8988T (cell line): ENCODE measurements around the gene PLAAT2.
"Not testable (repeated sequence)": the region's sequence is repeated elsewhere in the genome, so short reads cannot be mapped to it uniquely, and the experiment has no call there.

ENCODE experiments used
- DNase-seq: peaks from one replicate; pipeline ENCODE4 v3.0.0; 2011

Gene PLAAT2

DNA sequence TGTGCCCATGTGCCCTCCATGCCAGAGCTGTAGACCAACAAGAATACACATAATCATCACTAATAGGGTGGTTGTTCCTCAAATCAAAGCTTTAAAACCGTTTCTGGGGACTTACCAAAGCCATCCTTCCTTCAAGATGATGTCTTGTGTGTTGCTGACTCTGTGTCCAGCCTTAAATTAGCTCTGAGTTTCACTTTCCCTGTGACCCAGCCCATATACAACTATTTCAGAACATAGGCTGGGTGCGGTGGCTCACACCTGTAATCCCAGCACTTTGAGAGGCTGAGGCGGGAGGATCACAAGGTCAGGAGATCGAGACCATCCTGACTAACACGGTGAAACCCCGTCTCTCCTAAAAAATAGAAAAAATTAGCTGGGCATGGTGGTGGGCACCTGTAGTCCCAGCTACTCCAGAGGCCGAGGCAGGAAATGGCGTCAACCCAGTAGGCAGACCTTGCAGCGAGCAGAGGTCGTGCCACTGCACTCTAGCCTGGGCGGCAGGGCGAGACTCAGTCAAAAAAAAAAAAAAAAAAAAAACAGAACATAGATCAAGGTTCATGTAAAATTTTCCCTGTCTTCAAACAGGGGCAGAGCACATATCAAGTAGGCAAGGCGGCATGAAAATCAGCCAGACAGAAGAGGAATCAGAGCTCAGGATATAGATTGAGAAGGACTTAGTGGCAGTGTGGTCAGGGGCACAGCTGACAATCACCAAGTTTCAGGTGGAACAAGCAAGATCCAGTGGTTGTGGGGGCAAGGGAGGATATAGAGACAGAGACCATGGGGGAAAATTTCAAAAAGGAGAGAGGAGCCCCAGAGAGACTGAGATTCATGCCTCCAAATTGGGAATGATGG is at the start of gene PLAAT2:
PLAAT2 (minus strand) TSS at position 179 of the 855 bp plus-strand sequence; CDS start at position 124, 55 bp downstream.
- DNase-seq = no peak

DNA sequence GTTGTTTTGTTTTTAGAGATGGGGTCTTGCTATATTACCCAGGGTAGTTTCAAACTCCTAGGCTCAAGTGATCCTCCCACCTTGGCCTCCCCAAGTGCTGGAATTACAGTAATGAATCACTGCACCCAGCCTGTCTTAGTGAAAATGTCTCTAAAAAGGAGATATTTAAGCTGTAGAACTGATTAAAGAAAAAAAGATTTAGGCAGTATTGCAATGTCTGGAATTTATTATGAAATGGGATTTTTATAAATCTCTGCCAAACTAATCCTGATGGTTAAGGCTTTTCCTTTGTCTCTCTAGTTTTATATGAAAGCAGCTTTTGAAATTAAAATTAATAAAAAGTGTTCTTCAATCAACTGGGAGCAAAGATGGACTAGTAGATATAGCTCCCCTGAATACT is 49.0 kb upstream of the PLAAT2 start:
- DNase-seq = no peak

DNA sequence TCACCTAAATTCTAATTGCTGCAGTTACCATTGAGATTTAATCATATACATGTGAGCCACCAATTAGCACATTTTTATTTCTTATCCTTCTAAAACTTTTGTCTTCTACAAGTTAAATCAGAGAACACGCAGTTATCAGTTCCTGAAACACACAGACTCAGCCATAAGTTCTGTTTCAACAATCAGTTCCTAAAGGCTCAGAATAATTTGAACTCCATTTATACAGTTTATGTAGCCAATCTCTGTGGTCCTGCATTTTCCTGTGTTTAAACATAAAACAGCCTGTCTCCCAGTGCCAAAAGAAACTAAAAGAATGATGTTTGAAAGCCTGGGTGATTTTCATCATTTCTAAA is 48.2 kb upstream of the PLAAT2 start:
- DNase-seq = no peak

DNA sequence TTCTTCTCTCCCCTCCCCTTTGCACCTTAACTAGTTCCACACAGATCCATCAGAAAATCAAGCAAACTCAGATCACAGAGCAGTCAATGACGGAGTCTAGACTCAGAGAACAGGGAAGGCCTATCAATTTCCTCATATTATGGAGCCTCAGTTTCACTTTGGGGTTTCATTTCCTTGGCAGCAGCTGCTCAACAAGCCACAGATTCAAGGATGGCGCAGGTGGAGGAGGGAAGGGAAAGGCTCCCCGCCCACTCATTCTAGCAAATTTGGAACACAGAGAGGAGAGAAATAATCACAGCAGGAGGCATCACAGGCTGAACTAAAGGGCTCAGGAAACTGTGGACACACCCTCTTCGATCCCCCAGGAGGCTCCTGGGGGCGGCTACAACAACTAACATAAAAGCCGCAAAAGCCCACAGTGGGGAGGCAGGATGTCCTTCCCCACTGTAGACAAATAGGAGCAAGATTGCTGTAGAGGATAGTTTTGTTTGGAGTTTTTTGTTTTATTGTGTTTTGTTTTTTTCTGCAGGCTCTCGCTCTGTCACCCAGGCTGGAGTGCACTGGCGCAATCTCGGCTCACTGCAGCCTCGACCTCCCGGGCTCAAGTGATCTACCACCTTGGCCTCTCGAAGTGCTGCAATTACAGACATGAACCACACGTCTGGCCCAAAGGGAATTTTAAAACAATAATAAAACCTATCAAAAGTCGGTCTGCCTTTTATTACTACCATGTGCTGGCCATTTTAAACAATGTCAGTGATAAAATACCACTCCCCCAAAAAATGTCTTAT is 47.6 kb upstream of the PLAAT2 start:
- DNase-seq = no peak

DNA sequence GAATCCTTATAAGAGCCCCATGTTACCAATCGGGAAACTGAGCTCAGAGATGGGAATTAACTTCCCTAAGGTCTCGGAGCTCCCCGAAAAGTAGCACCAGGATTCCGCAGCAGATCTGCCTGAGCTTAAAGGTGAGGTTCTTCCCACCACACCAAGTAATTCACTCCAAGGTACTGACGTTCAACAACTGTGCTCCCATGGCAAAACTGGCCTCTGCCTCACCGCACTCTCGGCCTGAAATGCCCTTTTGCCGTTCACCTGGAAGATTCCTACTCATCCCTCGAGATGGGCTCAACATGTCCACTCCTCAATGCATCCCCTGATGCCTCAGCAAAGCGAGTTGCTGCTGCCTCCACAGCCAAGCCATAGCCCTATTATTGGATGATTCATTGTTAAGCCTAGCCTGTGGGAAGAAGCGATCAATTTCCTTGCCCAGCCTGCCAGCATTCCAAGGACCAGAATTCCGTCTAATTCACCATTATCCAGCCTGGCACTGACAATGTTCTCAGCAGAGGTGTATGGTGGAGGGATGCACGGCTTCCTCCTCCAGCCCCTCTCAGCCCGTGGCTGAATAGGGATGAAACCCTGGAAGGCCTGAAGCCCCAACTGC is 46.9 kb upstream of the PLAAT2 start:
- no peak for DNase-seq

DNA sequence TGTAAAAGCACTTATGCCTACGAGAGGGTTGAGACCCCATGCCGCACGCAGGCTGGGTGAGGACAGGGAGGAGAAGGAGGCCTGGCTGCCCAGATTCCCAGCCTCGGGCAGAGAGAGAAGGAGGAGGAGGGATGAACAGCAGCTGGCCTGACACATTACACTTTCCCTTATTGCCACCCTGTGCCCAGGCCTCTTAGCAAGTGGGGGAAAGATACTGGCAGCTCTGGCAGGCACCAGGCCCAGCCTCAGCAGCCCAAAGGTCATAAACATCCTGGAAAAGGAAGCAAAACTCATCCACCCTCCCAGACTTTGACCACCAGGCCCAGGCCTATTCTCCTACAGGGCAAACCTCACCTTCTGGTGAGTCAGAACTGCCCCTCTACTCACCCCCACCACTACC is 46.4 kb upstream of the PLAAT2 start:
- no peak for DNase-seq

DNA sequence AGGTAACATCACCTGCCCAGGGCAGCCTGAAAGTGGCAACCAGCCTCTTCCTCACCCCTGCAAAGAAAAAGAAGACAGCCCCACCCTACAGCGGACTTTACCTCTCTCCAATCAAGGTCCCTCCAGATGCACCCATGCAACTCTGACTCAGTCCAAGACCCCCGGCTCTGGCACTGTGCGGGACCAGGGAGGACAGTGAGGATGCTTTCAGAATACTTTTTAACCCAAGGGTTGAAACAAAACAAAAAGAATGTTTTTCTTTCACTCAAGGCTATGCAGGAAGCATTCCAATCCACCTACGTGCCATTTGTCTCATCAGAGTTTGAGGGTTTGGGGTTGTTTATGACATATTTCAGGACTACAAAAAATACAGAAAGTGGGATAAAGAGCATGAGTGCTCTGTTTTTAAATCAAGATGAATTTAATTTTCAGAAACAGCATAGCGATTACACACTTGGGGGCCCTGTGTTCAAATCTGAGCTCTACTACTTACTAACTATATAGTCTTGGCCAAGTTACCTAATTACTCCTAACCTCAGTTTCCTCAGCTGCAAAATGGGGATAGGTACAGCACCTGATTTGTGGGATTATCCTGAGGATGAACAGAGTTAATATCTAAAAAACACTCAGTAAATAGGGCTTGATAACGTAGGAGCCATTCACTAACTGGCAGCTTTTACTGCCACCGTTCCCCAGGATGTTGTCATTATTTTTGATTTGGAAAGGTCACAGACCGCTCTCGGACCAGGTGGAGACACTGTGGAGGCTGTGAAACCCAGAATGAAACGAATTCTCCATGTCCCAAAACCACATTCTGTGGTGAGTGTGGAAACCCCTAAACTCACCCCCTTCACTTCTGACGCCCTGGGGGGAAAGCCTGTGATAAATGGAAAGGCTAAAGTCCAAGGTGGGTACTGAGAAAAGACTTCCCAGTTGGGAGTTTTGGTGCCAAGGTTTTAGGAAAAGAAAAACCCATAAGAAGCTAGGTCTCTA is 45.5 kb upstream of the PLAAT2 start:
- DNase-seq = no peak

DNA sequence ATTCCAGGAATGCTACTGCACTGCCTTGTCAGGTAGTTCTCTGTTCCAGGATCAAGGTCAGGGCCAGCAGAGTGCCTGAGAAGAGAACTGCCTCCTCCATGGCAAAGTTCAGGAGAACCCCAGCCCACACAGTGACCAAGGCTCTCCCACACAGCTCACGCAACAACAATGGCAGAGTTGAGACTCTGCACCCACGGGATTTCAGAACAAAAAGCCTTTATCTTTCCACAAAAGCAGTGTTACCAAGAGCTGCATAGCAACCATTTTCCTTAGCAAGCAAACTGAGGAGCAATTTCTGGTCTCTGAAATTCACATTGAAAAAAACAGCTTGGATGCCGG is 40.0 kb upstream of the PLAAT2 start:
- no peak for DNase-seq

DNA sequence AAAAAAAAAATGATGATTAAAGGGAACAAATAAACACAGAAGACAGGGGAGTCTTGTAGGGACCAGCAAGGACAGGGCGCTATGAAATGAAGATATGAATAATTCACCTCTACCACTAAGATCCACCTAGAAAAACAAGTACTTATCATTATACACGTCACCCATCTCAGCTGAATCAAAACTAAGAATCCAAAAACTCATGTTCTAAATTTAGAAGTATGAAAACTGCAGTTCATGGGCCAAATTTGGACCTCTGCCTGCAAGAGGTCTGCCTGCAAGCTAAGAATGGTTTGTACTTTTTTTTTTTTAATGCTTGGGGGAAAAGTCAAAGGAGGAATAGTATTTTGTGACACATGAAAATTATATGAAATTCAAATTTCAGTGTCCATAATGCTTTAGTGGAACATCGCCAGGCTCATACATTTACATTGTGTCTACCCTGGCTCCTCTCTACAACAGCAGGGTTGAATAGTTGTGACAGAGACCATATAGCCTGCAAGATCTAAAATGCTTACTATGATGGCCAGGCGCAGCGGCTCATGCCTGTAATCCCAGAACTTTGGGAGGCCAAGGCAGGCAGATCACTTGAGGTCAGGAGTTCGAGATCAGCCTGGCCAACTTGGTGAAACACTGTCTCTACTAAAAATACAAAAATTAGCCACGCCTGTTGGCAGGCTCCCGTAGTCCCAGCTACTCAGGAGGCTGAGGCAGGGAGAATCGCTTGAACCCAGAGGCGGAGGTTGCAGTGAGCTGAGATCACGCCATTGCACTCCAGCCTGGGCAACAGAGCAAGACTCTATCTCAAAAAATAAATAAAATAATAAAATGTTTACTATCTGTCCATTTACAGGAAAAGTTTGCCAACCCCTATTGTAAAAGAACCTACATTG is 39.4 kb upstream of the PLAAT2 start:
- not testable (repeated sequence) for DNase-seq

DNA sequence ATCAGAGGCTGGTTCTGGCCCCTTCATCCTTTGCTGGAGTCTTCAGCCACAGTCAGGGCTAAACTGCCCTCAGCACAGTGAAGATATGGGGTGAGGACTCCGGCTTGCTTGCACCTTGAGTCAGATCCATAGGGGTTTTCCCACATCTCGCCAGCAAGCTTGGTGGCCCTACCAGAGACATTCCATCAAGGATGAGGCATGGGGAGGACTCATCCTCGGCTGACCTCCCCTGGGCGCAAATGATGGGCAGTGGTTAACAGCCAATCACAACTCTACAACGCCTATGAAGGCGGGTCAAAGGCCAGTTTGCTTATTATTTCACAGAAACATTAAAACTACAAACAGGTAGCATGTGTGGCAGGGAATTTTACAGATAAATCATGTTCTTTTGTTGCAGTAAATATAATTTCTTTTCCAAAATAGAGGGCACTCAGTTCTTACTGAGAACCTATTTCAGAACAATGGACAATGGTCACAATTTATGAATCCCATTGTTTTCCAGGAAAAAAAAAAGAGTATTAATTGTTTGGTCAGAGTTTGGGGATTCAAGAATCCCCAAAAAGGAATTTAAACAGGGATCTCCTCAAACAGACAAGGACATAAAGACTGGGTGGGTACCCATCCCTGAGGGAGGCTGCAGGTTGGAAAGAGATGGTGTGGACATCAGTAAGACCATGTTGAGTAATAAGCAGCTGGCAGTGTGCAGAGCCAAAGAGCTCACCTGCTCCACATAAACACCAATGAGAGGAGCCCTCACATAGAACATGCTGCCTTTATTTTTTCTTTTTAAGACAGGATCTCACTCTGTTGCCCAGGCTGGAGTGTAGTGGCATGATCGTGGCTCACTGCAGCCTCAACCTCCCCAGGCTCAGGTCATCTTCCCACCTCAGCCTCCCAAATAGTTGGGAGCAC is 36.3 kb upstream of the PLAAT2 start:
- peak; percentile 90 for DNase-seq

DNA sequence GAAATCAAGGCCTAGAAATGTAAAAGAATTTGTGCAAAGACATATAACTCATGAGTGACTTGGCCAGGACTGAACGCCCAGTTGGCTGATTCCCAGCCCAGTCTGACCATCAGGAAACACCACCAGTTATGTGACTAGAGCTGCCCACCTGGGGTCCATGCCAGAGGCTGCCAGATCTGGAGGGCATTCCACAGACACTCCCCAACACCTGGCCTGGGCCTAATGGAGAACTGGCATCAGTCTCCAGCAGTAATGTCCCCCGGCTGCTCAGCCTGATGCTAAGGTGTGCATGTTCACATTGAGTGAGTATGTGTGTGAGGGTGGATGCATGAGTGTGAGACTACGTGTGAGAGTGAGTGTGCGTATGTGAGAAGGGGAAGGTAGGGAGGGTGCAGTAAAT is 35.4 kb upstream of the PLAAT2 start:
- no peak for DNase-seq

DNA sequence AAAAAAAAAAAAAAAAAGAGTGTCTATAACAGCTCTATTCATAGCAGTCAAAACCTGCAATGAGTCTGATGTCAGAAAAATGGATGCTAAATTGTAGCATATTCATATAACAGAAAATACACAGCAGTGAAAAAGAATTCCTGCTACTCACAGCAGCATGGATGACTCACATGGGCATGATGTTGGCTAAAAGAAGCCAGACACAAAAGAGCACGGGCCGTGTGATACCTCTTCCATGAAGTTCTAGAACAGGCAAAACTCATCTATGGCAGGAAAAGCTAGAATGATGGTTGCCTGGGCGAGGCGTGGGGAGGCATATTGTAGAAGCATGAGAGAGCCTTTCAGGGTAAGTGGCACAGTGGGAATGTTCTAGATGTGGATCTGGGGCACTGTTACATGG is 32.1 kb upstream of the PLAAT2 start:
- no peak for DNase-seq

DNA sequence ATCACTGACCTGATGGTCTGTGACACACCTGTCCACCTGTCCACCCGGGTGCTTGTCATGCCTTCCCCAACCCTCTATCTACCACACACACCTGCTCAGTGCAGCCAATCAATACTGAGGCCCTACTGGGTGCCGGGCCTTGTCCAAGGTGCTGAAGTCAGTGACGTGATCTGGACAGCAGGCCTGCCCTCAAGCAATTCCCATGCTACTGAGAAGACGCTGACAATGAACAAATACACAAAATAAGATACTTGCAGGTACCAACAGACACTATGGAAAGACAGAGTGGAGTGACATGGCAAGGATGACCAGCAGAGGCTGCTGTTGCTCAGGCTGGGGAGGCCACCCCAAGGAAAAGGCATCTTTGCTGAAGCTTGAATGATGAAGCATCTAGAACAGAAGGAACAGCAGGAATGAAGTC is 29.8 kb upstream of the PLAAT2 start:
- DNase-seq = no peak

DNA sequence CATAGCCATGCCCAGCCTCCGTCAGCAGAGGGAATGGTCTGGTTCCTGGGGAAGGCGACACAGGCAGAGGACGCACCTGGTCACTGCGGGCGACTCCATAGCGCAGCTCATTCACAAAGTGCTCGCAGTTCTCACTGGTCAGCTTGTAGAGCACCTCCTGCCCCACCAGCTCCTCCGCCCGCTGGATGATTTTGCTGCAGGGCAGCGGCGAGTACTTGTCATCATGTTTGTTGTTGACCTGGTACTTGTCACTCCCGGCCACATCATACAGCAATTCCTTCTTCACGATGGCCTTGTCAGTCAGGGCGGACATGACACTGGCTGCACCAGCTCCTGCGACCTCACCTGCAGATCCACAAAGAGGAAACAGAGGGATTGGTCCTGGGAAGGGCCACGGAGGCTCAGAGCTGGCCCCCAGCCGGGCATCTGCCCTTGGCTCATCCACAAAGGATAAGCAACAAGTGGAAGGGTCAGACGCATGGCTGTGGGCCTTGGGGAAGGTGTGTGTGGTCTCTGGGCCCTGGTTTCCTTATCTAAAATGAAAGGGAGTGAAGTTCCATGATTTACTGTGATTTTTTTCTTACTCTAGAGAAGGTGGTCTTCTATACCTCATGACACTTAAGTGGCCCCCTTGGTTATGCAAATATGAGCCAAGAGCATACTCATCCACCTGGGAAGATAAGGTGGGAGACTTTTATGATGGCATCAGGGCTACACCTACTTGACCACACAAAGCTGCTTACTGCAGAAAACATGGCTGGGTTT is 27.0 kb upstream of the PLAAT2 start:
- DNase-seq = no peak

DNA sequence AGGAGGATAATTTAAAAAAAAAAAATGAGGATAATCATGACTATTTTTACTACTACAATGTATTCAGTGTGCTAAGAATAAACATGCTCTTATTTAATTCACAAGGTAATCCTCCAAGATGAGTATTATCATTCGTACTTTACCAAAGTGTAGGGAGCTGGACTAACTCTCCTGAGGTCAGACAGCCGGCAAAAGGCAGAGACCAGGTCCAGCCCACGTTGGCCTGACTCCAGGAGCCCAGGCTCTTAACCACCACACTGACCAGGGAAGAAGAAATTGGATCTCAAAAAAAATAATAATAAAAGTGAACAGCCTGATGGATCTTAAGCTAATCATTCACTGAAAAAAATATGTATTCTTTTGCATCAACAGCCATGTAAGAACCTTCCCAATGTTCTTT is 25.8 kb upstream of the PLAAT2 start:
- no peak for DNase-seq

DNA sequence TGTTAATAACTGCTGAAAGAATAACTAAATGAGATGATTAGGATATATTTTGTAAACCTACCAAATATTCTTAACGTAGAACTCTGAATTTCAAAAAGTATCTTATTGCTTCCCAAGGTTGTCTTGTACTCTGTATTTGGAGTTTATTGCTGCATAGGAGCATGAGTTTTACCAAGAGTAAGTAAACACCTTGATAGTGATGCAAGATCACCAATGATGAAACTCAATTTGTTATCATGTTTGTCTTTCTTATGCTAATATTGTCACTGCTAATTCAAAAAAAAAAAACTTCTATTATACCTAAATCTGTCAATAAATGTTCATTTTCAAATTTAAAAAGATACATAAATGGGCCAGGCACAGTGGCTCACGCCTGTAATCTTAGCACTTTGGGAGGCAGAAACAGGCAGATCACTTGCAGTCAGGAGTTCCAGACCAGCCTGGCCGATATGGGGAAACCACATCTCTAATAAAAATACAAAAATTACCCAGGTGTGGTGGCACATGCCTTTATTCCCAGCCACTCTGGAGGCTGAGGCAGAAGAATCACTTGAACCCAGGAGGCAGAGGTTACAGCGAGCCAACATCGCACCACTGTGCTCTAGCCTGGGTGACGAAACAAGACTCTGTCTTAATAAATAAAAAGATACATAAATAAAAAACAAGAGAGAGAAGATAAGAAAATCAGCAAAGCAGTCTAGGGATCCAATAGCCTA is 23.4 kb upstream of the PLAAT2 start:
- DNase-seq = no peak

DNA sequence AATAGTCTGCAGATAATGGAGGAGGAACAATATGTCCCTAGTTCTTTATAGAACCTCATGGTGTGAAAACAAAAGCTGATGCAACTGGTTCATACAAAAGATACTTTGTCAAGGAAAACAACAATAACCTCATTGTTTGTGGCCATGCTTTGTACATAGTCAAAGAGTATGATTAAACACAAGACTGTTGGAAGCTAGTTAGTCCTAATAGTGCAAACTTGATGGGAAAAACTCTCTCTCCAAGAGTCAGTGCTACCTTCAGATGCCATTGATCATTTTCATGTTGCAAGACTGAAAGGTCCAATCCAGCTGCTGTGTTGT is 20.1 kb upstream of the PLAAT2 start:
- DNase-seq = no peak

DNA sequence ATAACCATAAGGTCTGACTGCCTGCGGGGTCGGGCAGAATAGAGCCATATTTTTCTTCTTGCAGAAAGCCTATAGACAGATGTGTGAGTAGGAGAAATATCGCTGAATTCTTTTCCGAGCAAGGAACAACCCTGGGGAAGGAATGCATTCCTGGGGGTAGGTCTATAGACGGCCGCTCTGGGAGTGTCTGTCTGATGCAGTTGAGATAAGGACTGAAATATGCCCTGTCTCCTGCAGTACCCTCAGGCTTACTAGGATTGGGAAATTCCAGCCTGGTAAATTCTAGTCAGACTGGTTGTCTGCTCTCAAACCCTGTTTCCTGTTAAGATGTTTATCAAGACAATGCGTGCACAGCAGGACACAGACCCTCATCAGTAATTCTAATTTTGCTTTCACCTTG is 18.0 kb upstream of the PLAAT2 start:
- DNase-seq = not testable (repeated sequence)

DNA sequence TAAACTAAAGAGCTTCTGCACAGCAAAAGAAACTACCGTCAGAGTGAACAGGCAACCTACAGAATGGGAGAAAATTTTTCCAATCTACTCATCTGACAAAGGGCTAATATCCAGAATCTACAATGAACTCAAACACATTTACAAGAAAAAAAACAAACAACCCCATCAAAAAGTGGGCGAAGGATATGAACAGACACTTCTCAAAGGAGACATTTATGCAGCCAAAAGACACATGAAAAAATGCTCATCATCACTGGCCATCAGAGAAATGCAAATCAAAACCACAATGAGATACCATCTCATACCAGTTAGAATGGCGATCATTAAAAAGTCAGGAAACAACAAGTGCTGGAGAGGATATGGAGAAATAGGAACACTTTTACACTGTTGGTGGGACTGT is 15.7 kb upstream of the PLAAT2 start:
- not testable (repeated sequence) for DNase-seq
